Measurements from ENCODE around the gene P2RY11.

Gene P2RY11

DNA sequence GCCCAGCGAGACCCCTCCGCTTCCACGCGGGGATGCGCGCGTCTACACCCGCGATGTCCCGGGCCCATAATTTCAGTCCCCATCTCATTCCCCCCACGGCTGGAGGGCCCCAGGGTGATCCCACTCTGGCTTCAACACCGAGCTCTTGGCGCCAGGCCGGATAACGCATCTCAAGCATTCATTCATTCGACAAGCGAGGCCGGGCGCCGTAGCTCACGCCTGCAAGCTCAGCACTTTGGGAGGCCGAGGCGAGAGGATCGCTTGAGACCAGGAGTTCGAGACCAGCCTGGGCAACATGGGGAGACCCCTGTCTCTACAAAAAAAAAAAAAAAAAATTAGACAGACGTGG lies 14.9 kb upstream of the P2RY11 start:
- H3K36me3 ChIP-seq (ENCODE audit: control insufficient read depth, insufficient read depth, low read length), result no peaks in the 10 kb centered on the region
- TF ChIP-seq, protein P1, sequence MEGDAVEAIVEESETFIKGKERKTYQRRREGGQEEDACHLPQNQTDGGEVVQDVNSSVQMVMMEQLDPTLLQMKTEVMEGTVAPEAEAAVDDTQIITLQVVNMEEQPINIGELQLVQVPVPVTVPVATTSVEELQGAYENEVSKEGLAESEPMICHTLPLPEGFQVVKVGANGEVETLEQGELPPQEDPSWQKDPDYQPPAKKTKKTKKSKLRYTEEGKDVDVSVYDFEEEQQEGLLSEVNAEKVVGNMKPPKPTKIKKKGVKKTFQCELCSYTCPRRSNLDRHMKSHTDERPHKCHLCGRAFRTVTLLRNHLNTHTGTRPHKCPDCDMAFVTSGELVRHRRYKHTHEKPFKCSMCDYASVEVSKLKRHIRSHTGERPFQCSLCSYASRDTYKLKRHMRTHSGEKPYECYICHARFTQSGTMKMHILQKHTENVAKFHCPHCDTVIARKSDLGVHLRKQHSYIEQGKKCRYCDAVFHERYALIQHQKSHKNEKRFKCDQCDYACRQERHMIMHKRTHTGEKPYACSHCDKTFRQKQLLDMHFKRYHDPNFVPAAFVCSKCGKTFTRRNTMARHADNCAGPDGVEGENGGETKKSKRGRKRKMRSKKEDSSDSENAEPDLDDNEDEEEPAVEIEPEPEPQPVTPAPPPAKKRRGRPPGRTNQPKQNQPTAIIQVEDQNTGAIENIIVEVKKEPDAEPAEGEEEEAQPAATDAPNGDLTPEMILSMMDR (IDR thresholded peaks at IDR 0.05), result no peak
- H3K4me3 ChIP-seq (ENCODE audit: low read depth, low read length), result peak overlapping the region; percentile 62
- H3K79me2 ChIP-seq, result no peaks in the 10 kb centered on the region
- no peaks in the 10 kb centered on the region for H3K27me3 ChIP-seq (ENCODE audit: control insufficient read depth, insufficient read depth, low read length)
- no peaks in the 10 kb centered on the region for H3K4me1 ChIP-seq
- H3K4me2 ChIP-seq (ENCODE audit: low read length), result peak overlapping the region; percentile 96
- H2AFZ ChIP-seq, result peak overlapping the region; percentile 98
- no peaks in the 10 kb centered on the region for H3K9me3 ChIP-seq (ENCODE audit: control insufficient read depth, low read length)
- H3K27ac ChIP-seq, result no peak overlapping the region
- H3K9ac ChIP-seq, result no peak overlapping the region

DNA sequence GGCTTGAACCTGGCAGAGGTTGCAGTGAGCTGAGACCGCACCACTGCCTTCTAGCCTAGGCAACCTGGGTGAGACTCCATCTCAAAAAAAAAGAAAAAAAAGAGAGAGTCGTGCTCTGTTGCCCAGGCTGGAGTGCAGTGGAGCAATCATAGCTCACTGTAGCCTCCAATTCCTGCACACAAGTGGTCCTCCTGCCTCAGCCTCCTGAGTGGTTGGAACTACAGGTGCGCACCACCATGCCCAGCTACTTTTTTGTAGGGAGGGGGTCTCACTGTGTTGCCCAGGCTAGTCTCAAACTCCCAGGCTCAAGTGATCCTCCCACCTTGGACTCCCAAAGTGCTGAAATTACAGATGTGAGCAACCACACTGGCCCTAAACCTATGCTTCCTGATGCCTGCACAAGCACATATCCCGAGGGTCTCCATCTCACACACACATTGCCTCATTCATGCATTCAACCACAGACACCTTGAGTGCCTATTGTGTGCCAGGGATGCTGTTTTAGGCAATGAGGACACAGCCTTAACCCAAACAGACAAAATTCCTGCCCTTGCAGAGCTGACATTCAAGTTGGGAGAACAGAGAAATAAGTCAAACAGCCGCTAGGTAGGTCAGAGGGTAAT lies 11.2 kb upstream of the P2RY11 start:
- no peak overlapping the region for H3K4me3 ChIP-seq (ENCODE audit: low read depth, low read length)
- H3K36me3 ChIP-seq (ENCODE audit: control insufficient read depth, insufficient read depth, low read length), result no peaks in the 10 kb centered on the region
- no peaks in the 10 kb centered on the region for H3K9me3 ChIP-seq (ENCODE audit: control insufficient read depth, low read length)
- H3K27ac ChIP-seq, result no peak overlapping the region
- H3K27me3 ChIP-seq (ENCODE audit: control insufficient read depth, insufficient read depth, low read length), result no peaks in the 10 kb centered on the region
- TF ChIP-seq, protein P1 (IDR thresholded peaks at IDR 0.05), result no peak
- H3K4me2 ChIP-seq (ENCODE audit: low read length), result no peak overlapping the region
- no peak overlapping the region for H3K9ac ChIP-seq
- no peaks in the 10 kb centered on the region for H3K79me2 ChIP-seq
- no peak overlapping the region for H2AFZ ChIP-seq
- no peaks in the 10 kb centered on the region for H3K4me1 ChIP-seq

DNA sequence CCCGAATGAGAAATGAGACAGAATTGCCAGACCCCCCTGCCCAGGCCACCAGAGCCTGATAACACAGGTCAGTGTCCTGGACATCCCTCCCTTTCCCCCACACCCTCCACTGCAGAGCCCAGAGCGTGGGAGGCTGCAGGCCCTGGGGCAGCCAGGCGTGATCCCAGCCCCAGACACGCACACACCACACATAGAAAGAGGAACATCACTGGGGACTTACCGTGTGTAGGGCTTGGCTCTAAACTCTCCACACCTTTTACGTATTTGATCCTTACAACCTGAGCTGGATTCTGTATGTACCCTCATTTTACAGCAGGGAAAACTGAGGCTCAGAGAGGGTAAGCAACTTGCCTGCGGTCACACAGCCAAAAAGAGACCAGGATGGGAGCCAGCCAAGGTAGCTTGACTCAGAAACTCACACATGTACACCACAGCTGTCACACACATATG lies 8.7 kb upstream of the P2RY11 start:
- Histone ChIP-seq H3K4me2 (ENCODE audit: low read length) (no peak overlapping the region), H3K27me3 (ENCODE audit: control insufficient read depth, insufficient read depth, low read length) (no peaks in the 10 kb centered on the region), H2AFZ (no peak overlapping the region), H3K4me1 (peaks cover 5% of the 10 kb centered on the region), H3K79me2 (no peaks in the 10 kb centered on the region), H3K36me3 (ENCODE audit: control insufficient read depth, insufficient read depth, low read length) (no peaks in the 10 kb centered on the region), H3K4me3 (ENCODE audit: low read depth, low read length) (no peak overlapping the region), H3K27ac (no peak overlapping the region), H3K9me3 (ENCODE audit: control insufficient read depth, low read length) (no peaks in the 10 kb centered on the region), H3K9ac (no peak overlapping the region)
- TF ChIP-seq, protein P1 (IDR thresholded peaks at IDR 0.05), result no peak

DNA sequence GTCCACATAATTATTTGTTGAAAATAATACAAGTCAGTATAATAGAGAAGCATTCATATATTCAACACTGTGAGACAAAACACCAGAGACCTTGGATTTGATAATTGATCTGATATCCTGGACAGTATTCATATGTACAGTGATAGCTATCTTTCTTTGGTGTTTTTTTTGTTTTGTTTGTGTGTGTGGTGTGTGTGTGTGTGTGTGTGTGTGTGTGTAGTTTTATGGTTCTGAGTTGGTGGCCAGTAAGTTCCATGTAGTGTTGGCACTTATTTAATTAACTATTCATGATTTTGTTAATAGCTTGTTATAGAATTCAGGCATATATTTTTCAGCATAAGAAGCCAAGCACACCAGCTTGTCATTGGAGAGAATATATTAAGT lies 7.4 kb upstream of the P2RY11 start:
- no peaks in the 10 kb centered on the region for H3K79me2 ChIP-seq
- no peaks in the 10 kb centered on the region for H3K9me3 ChIP-seq (ENCODE audit: control insufficient read depth, low read length)
- no peak overlapping the region for H3K9ac ChIP-seq
- no peak overlapping the region for H3K4me2 ChIP-seq (ENCODE audit: low read length)
- H3K4me1 ChIP-seq, result peaks cover 5% of the 10 kb centered on the region
- no peak overlapping the region for H3K27ac ChIP-seq
- H3K36me3 ChIP-seq (ENCODE audit: control insufficient read depth, insufficient read depth, low read length), result no peaks in the 10 kb centered on the region
- H3K27me3 ChIP-seq (ENCODE audit: control insufficient read depth, insufficient read depth, low read length), result no peaks in the 10 kb centered on the region
- TF ChIP-seq, protein P1 (IDR thresholded peaks at IDR 0.05), result no peak
- H2AFZ ChIP-seq, result no peak overlapping the region
- no peak overlapping the region for H3K4me3 ChIP-seq (ENCODE audit: low read depth, low read length)
